Activated CD4-positive, alpha-beta T cell treated with anti-CD3 and anti-CD28 coated beads for 36 hours (primary cell): Measurements from ENCODE around the gene GFRA1. TPM values are rescaled to one million over a fixed set of nuclear protein-coding genes. Genes with fewer than 3 reads are reported as not detected.

Experiments
- ATAC-seq: fragments of 200-7000 bp; cut with Tn5 transposase; one replicate; pipeline ENCODE4 v1.10.0; 2021; ENCODE audit warnings: mild to moderate bottlenecking, moderate library complexity
- CTCF ChIA-PET: fragments of 350-600 bp; sonication (Branson Sonifier 250); formaldehyde crosslinking; loops from one replicate; lab custom pipeline; 2021; ENCODE audit warnings: antibody characterized with exemption; lab: Charles Lee
- POLR2A ChIA-PET: fragments of 350-600 bp; sonication (Branson Sonifier 250); formaldehyde crosslinking; loops from one replicate; lab custom pipeline; 2021; ENCODE audit warnings: antibody characterized with exemption, inconsistent platforms; lab: Charles Lee
- DNase-seq: peaks from one replicate; pipeline ENCODE4 v3.0.0-alpha.2; 2020
- H3K27ac Mint-ChIP-seq: one replicate; pipeline ENCODE4 v1.8.0; 2021; ENCODE audit warnings: mixed read lengths
- H3K27me3 Mint-ChIP-seq: one replicate; pipeline ENCODE4 v1.8.0; 2021; ENCODE audit warnings: mixed read lengths
- H3K36me3 Mint-ChIP-seq: one replicate; pipeline ENCODE4 v1.8.0; 2021; ENCODE audit warnings: low read depth, mixed read lengths
- H3K4me1 Mint-ChIP-seq: one replicate; pipeline ENCODE4 v1.8.0; 2021; ENCODE audit warnings: mixed read lengths
- H3K4me3 Mint-ChIP-seq: one replicate; pipeline ENCODE4 v1.8.0; 2021; ENCODE audit warnings: mild to moderate bottlenecking, moderate library complexity, mixed read lengths
- H3K9me3 Mint-ChIP-seq: one replicate; pipeline ENCODE4 v1.8.0; 2021; ENCODE audit warnings: low read depth, mixed read lengths
- intact Hi-C, 2 experiments: fragments of 100-400 bp; cut with DNase I in 1 of 2; cut with micrococcal nuclease in 1 of 2; formaldehyde crosslinking; loops; one replicate each; pipeline versions ENCODE4 v1.14.2 to v1.15.1; 2022 to 2024; cut with DNase I, micrococcal nuclease
- total RNA-seq, 2 experiments: library from RNA; stranded (reverse); gene quantifications; one replicate each; pipeline ENCODE4 v1.2.3, GENCODE V29; 2021

GFRA1 gene
- total RNA-seq, 2 experiments from 2014 or later: 0.09 to 0.11 TPM

GRCh38 chr10:116185199-116185867 is 87.7 kb downstream of the GFRA1 start:
- no peaks in the 10 kb centered on the region for H3K27me3 Mint-ChIP-seq
- H3K36me3 Mint-ChIP-seq: no peaks in the 10 kb centered on the region
- intact Hi-C loops: no loop called here
- no peak overlapping the region for H3K27ac Mint-ChIP-seq
- ChIA-PET CTCF (no interaction called here), POLR2A (no interaction called here)
- ATAC-seq (no peak), DNase-seq (no peak)
- H3K9me3 Mint-ChIP-seq: no peaks in the 10 kb centered on the region
- no peak overlapping the region for H3K4me3 Mint-ChIP-seq
- no peaks in the 10 kb centered on the region for H3K4me1 Mint-ChIP-seq

GRCh38 chr10:116184512-116184794 is 88.6 kb downstream of the GFRA1 start:
- no peak for ATAC-seq
- Mint-ChIP-seq H3K4me1 (no peaks in the 10 kb centered on the region), H3K27ac (no peak overlapping the region), H3K36me3 (no peaks in the 10 kb centered on the region), H3K4me3 (no peak overlapping the region), H3K27me3 (no peaks in the 10 kb centered on the region), H3K9me3 (no peaks in the 10 kb centered on the region)
- no peak for DNase-seq
- intact Hi-C loops: no loop called here
- POLR2A ChIA-PET: no interaction called here
- CTCF ChIA-PET: interaction anchor here (0.6 kb wide), 1 partner anchor 1124 kb away, joined by 4 read pairs; no protein-coding TSS in a partner anchor

GRCh38 chr10:116183733-116184511 is 89.1 kb downstream of the GFRA1 start:
- no peak for ATAC-seq
- Mint-ChIP-seq H3K4me3 (no peak overlapping the region), H3K36me3 (no peaks in the 10 kb centered on the region), H3K27ac (no peak overlapping the region), H3K9me3 (no peaks in the 10 kb centered on the region), H3K4me1 (no peaks in the 10 kb centered on the region), H3K27me3 (no peaks in the 10 kb centered on the region)
- POLR2A ChIA-PET: no interaction called here
- CTCF ChIA-PET: interaction anchor here (0.6 kb wide), 1 partner anchor 1124 kb away, joined by 4 read pairs; no protein-coding TSS in a partner anchor
- DNase-seq: no peak
- intact Hi-C loops: no loop called here

- Mint-ChIP-seq H3K36me3 (no peaks in the 10 kb centered on the region), H3K9me3 (no peaks in the 10 kb centered on the region), H3K27me3 (no peaks in the 10 kb centered on the region), H3K4me3 (no peak overlapping the region), H3K4me1 (no peaks in the 10 kb centered on the region), H3K27ac (no peak overlapping the region)
- CTCF ChIA-PET: no interaction called here
- DNase-seq (no peak), ATAC-seq (no peak)
- intact Hi-C loops: no loop called here
- POLR2A ChIA-PET: no interaction called here
Observed at GRCh38 chr10:116182426-116182825, 90.6 kb downstream of the GFRA1 start.

- POLR2A ChIA-PET: no interaction called here
- no peak overlapping the region for H3K4me3 Mint-ChIP-seq
- no peaks in the 10 kb centered on the region for H3K27me3 Mint-ChIP-seq
- intact Hi-C loops: no loop called here
- H3K9me3 Mint-ChIP-seq: no peaks in the 10 kb centered on the region
- no peak overlapping the region for H3K27ac Mint-ChIP-seq
- CTCF ChIA-PET: interaction anchor here (1.0 kb wide), 1 partner anchor 41 kb away, joined by 3 read pairs; no protein-coding TSS in a partner anchor
- H3K4me1 Mint-ChIP-seq: no peaks in the 10 kb centered on the region
- ATAC-seq (no peak), DNase-seq (no peak)
- H3K36me3 Mint-ChIP-seq: no peaks in the 10 kb centered on the region
Observed at GRCh38 chr10:116178086-116178605, 94.9 kb downstream of the GFRA1 start.

- Mint-ChIP-seq H3K4me1 (no peaks in the 10 kb centered on the region), H3K27ac (no peak overlapping the region), H3K4me3 (no peak overlapping the region), H3K27me3 (no peaks in the 10 kb centered on the region), H3K36me3 (no peaks in the 10 kb centered on the region), H3K9me3 (no peaks in the 10 kb centered on the region)
- ATAC-seq (no peak), DNase-seq (no peak)
- intact Hi-C loops: no loop called here
- POLR2A ChIA-PET: no interaction called here
- CTCF ChIA-PET: interaction anchor here (0.5 kb wide), 1 partner anchor 609 kb away, joined by 3 read pairs; no protein-coding TSS in a partner anchor
Observed at GRCh38 chr10:116175231-116175630, 97.8 kb downstream of the GFRA1 start.

- Mint-ChIP-seq H3K27ac (no peak overlapping the region), H3K9me3 (no peaks in the 10 kb centered on the region), H3K4me1 (no peaks in the 10 kb centered on the region), H3K36me3 (no peaks in the 10 kb centered on the region), H3K27me3 (no peaks in the 10 kb centered on the region), H3K4me3 (no peak overlapping the region)
- intact Hi-C loops: no loop called here
- no peak for ATAC-seq
- CTCF ChIA-PET: no interaction called here
- DNase-seq: no peak
- POLR2A ChIA-PET: no interaction called here
Observed at GRCh38 chr10:116171505-116171904, 101.5 kb downstream of the GFRA1 start.

GRCh38 chr10:116170815-116171250 is 102.2 kb downstream of the GFRA1 start:
- Mint-ChIP-seq H3K36me3 (no peaks in the 10 kb centered on the region), H3K27me3 (no peaks in the 10 kb centered on the region), H3K4me1 (no peaks in the 10 kb centered on the region), H3K9me3 (peaks cover 3% of the 10 kb centered on the region), H3K4me3 (no peak overlapping the region), H3K27ac (no peak overlapping the region)
- ChIA-PET POLR2A (no interaction called here), CTCF (interaction anchor here (0.5 kb wide), 1 partner anchor 671 kb away, joined by 4 read pairs; no protein-coding TSS in a partner anchor)
- intact Hi-C loops: no loop called here
- ATAC-seq: no peak
- DNase-seq: no peak

GRCh38 chr10:116169782-116170445 is 103.1 kb downstream of the GFRA1 start:
- Mint-ChIP-seq H3K9me3 (peaks cover 3% of the 10 kb centered on the region), H3K4me3 (no peak overlapping the region), H3K27me3 (no peaks in the 10 kb centered on the region), H3K27ac (no peak overlapping the region), H3K4me1 (no peaks in the 10 kb centered on the region), H3K36me3 (no peaks in the 10 kb centered on the region)
- POLR2A ChIA-PET: no interaction called here
- no peak for ATAC-seq
- intact Hi-C loops: no loop called here
- CTCF ChIA-PET: no interaction called here
- no peak for DNase-seq

- no peak overlapping the region for H3K27ac Mint-ChIP-seq
- no peaks in the 10 kb centered on the region for H3K27me3 Mint-ChIP-seq
- peaks cover 3% of the 10 kb centered on the region for H3K9me3 Mint-ChIP-seq
- intact Hi-C loops: no loop called here
- ATAC-seq (no peak), DNase-seq (no peak)
- no peaks in the 10 kb centered on the region for H3K36me3 Mint-ChIP-seq
- ChIA-PET CTCF (no interaction called here), POLR2A (no interaction called here)
- H3K4me1 Mint-ChIP-seq: no peaks in the 10 kb centered on the region
- H3K4me3 Mint-ChIP-seq: no peak overlapping the region
Observed at GRCh38 chr10:116168745-116169144, 104.3 kb downstream of the GFRA1 start.

- POLR2A ChIA-PET: no interaction called here
- intact Hi-C loops: no loop called here
- Mint-ChIP-seq H3K36me3 (no peaks in the 10 kb centered on the region), H3K27ac (no peak overlapping the region), H3K27me3 (no peaks in the 10 kb centered on the region), H3K4me3 (no peak overlapping the region), H3K4me1 (no peaks in the 10 kb centered on the region), H3K9me3 (peaks cover 3% of the 10 kb centered on the region)
- CTCF ChIA-PET: no interaction called here
- ATAC-seq: no peak
- no peak for DNase-seq
Observed at GRCh38 chr10:116168329-116168728, 104.7 kb downstream of the GFRA1 start.
